Activated T-cell treated with anti-CD3 and anti-CD28 coated beads, Interleukin-2, amount 50 U/mL, for 72 hours (primary cell): ENCODE data around the gene CENPA. TPM values are rescaled to one million over a fixed set of nuclear protein-coding genes. Genes with fewer than 3 reads are reported as not detected.

ENCODE experiments used
- ATAC-seq, 2 donors: fragments of 150-1000 bp; cut with Tn5 transposase; replicated peaks in 1 of 2; 2 replicates each; pipeline ENCODE4 v1.10.0; 2021; ENCODE audit warnings: moderate library complexity in 2 of 2, mild to moderate bottlenecking in 1 of 2
- DNase-seq, 2 donors: peaks; one replicate each; pipeline ENCODE4 v3.0.0; 2021 to 2022; ENCODE audit warnings: mixed read lengths in 1 of 2
- H3K27ac Mint-ChIP-seq: one replicate; pipeline ENCODE4 v1.8.0; 2022; ENCODE audit warnings: mild to moderate bottlenecking, moderate library complexity, mixed read lengths
- H3K27me3 Mint-ChIP-seq: one replicate; pipeline ENCODE4 v1.8.0; 2022; ENCODE audit warnings: low read depth, mixed read lengths
- H3K36me3 Mint-ChIP-seq, 2 donors: one replicate each; pipeline ENCODE4 v1.8.0; 2022; ENCODE audit warnings: mixed read lengths in 2 of 2, mild to moderate bottlenecking in 1 of 2; ENCODE audit not compliant: insufficient read depth in 2 of 2
- H3K4me1 Mint-ChIP-seq: one replicate; pipeline ENCODE4 v1.8.0; 2022; ENCODE audit warnings: low read depth, mixed read lengths
- H3K4me3 Mint-ChIP-seq, 2 donors: one replicate each; pipeline ENCODE4 v1.8.0; 2022; ENCODE audit warnings: mild to moderate bottlenecking in 2 of 2, mixed read lengths in 2 of 2, moderate library complexity in 2 of 2
- H3K9me3 Mint-ChIP-seq, 2 donors: one replicate each; pipeline ENCODE4 v1.8.0; 2022; ENCODE audit warnings: mixed read lengths in 2 of 2
- total RNA-seq, 2 donors: library from RNA; stranded (reverse); gene quantifications; one replicate each; pipeline ENCODE4 v1.2.3, GENCODE V29; 2022

The CENPA gene
- total RNA-seq, 2 donors from 2014 or later = 40.9 to 43.2 TPM

DNA sequence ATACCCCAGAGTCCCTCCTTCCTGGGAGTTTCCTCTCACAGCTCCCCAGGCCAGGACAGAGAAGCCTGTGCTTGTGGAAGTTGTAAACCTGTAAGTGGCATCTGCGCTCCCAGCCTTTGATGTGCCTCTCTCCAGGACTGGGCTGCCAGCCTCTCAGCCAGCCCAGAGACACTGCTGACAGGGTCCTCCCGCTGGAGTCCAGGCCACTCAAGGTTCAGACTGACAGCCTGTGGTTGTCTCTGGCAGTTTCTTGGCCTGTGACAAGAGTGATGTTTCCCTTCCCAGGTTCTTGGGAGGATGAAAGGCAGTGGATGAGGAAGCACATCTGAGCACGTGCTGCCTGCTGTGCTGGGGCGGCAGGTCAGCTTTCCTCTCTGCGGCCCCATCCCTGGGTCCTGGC is 18.7 kb upstream of the CENPA start:
- peaks cover 68% of the 10 kb centered on the region for H3K4me1 Mint-ChIP-seq
- H3K4me3 Mint-ChIP-seq = no peak overlapping the region
- H3K9me3 Mint-ChIP-seq = no peaks in the 10 kb centered on the region
- no peak overlapping the region for H3K27ac Mint-ChIP-seq
- H3K27me3 Mint-ChIP-seq = no peaks in the 10 kb centered on the region
- no peaks in the 10 kb centered on the region for H3K36me3 Mint-ChIP-seq
- DNase-seq = no peak
- no peak for ATAC-seq

DNA sequence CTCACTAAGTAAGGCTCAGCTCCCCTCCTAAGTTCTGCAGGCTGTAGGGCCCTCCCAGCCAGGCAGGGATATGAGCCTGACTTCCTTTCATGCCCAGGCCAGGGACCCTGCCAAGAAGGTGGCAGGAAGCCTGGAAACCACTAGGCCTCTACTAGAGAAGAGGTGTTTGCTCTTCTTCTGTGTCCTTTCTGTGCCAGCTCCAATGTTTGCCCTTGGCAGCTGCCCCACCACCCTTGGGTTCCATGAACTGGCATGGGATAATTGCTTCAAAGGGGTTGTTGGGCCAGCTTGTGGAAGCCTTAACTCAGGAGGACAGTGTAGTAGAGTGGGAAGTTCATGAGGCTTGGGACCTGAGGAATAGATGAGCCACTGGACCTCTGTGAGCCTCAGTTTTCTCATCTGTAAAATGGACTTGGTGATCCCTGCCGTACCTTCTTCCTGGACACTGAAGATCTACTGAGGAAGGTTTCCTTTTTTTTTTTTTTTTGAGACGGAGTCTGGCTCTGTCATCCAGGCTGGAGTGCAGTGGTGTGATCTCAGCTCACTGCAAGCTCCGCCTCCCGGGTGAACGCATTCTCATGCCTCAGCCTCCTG is 17.9 kb upstream of the CENPA start:
- no peak overlapping the region for H3K4me3 Mint-ChIP-seq
- peaks cover 77% of the 10 kb centered on the region for H3K4me1 Mint-ChIP-seq
- no peak for ATAC-seq
- no peaks in the 10 kb centered on the region for H3K9me3 Mint-ChIP-seq
- H3K27me3 Mint-ChIP-seq = no peaks in the 10 kb centered on the region
- peak overlapping the region; percentile 21 for H3K27ac Mint-ChIP-seq
- no peaks in the 10 kb centered on the region for H3K36me3 Mint-ChIP-seq
- no peak for DNase-seq

DNA sequence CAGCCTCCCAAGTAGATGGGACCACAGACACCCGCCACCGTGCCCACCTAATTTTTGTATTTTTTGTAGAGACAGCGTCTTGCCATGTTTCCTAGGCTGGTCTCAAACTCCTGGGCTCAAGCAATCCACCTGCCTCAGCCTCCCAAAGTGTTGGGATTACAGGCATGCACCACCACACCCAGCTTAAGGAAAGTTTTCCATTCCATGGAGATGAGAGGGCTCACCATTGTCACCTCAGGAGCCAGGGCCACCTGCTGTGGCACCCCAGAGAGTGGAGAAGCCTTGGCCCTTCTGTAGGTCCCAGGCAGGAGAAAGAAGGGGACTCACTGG is 17.1 kb upstream of the CENPA start:
- H3K36me3 Mint-ChIP-seq = no peaks in the 10 kb centered on the region
- H3K4me3 Mint-ChIP-seq = no peak overlapping the region
- DNase-seq (no peak), ATAC-seq (no peak)
- no peak overlapping the region for H3K27ac Mint-ChIP-seq
- H3K4me1 Mint-ChIP-seq = peaks cover 72% of the 10 kb centered on the region
- H3K9me3 Mint-ChIP-seq = no peaks in the 10 kb centered on the region
- H3K27me3 Mint-ChIP-seq = no peaks in the 10 kb centered on the region

DNA sequence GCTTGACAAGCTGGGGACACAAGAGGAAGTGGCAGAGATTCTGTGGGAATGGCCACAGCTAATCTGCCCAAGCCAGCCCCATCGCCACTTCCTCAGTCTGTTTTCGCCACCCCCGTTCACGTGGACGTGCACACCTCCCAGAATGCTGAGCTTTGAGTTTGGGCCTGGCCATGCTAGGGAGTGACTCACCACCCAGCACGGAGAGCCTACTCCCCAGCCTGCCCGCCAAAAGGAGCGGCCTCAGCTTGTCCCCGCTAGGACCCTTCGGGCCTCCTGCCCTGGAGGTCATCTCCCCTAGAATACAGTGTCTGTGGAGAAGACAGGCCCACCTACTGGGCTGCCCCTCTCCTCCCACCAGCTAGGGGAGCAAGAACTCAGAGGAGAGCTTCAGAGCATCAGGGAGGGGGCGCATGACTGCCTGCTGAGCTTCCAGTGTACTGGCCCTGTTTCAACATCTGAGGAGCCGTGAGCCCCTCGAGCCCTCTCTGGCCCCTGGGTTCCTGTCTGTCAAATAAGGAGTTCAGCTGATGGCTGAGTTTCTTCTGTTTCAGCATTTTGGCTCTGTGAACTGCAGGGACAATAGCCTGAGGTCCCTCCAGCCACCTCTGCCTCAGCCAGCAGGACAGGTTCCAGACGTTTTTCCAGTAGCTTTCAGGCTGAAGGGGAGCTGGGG is 16.6 kb upstream of the CENPA start:
- H3K27ac Mint-ChIP-seq = no peak overlapping the region
- H3K27me3 Mint-ChIP-seq = no peaks in the 10 kb centered on the region
- peak in 1 of 2 donors; percentile 58 for ATAC-seq
- DNase-seq = peak in 1 of 2 donors; percentile 50
- peak overlapping the region in 1 of 2 donors; percentile 56 for H3K4me3 Mint-ChIP-seq
- H3K9me3 Mint-ChIP-seq = no peaks in the 10 kb centered on the region
- H3K4me1 Mint-ChIP-seq = peaks cover 71% of the 10 kb centered on the region
- H3K36me3 Mint-ChIP-seq = no peaks in the 10 kb centered on the region

DNA sequence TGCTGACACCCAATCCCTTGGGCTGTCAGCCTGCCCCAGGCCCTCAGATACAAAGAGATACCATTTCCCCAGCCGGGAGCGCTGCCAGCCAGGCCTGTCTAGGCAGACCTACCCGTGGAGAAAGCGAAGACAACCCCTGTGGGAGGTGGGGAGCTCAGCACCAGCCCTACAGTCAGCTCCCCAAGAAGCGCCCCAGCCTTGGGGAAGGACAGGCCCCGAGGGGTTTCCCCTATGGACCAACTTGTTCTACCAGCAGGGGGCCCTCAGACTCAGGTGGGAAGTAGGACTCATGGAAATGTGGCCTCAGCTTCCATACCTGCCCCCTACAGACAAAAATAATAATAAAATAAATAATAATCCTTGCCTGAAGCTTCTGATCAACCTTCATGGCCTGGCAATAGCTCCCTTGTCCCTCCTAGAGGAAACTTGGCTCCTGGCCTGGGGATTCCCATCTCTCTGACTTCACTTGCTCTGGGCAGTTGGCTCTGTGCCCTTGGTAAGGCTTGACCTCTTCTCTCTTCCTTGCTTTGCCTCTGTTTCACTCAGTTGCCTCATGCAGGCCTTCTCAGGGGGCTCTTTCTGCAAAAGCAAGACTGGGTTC is 14.8 kb upstream of the CENPA start:
- no peaks in the 10 kb centered on the region for H3K36me3 Mint-ChIP-seq
- peak; percentile 21 to 39 for ATAC-seq
- H3K4me3 Mint-ChIP-seq = no peak overlapping the region
- no peaks in the 10 kb centered on the region for H3K9me3 Mint-ChIP-seq
- peak; percentile 25 to 41 for DNase-seq
- peaks cover 55% of the 10 kb centered on the region for H3K4me1 Mint-ChIP-seq
- no peaks in the 10 kb centered on the region for H3K27me3 Mint-ChIP-seq
- H3K27ac Mint-ChIP-seq = no peak overlapping the region

DNA sequence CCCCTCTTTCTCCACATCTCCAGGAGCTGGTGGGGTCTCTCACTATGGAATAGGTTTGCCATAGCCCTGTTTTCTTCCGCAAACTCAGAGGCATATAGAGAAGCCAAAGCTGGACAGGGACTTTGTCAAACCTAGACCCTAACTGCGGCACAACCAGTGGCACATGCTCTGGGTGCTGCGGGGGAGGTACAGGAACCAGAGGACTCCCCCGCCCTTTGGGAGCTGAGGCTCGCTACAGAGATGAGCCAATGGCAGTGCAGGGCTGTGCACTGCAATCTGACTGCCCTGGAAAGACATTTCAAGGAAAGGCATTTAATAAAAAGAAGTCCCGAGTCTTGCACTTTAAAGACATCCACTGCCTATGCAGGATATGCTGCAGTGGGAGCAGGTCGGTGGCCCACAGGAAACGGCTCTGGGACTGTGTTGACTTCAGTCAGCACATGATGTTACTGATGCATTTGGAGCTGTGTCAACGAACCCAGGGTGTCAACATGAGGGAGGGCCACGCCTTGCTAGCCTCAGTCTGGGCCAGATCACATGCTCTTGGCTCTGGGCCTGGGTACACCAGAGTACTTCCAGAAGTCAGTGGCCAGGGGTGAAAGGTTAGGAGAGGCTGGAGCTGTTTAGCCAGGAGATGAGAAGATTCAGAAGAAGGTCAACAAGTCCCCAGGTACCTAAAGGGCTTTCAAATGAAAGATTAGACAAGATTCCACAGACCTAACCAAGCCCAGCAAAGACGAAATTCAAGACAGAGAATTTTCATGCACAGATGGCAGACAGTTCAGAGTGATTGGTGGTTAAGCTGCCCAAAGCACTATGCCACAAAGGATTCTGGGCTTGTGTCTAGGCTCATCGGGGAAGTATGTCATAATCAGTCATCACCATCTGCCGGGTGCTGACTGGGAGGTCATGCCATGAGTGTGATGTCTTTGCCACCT is 13.5 kb upstream of the CENPA start:
- H3K9me3 Mint-ChIP-seq = no peaks in the 10 kb centered on the region
- peaks cover 0 to 6% of the 10 kb centered on the region in 2 donors for H3K36me3 Mint-ChIP-seq
- DNase-seq = peak in 1 of 2 donors; percentile 27
- ATAC-seq = peak; percentile 68 to 70
- peaks cover 49% of the 10 kb centered on the region for H3K4me1 Mint-ChIP-seq
- H3K27ac Mint-ChIP-seq = peak overlapping the region; percentile 53
- H3K4me3 Mint-ChIP-seq = peak overlapping the region; percentile 19 to 30
- no peaks in the 10 kb centered on the region for H3K27me3 Mint-ChIP-seq

DNA sequence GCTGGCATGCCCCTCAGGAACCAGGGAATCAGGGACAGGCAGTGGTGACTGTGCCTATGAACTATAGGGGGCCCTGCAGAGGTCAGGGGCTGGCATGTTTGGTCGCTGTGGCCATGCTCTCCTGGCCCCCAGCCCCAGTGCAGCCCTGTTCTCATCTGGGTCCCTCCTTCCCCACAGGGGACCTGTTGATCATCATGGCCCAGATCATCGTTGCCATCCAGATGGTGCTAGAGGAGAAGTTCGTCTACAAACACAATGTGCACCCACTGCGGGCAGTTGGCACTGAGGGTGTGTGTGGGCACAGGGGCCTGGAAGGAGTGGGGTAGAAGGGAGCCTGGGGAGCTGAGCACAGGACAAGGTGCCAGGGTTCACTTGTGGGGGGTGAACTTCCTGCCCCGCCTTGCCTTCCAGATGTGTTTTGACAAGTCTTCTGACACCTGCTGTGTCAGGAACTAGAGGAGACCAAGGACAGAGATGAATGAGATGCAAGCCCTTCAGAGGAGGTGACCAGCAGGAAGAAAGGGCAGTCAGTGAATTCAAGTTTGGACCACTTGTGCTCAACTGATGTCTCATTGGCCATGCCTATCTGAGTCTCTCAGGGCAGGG is 9.6 kb upstream of the CENPA start:
- DNase-seq (no peak), ATAC-seq (no peak)
- Mint-ChIP-seq H3K4me1 (peaks cover 40% of the 10 kb centered on the region), H3K4me3 (no peak overlapping the region), H3K9me3 (no peaks in the 10 kb centered on the region), H3K27ac (peak overlapping the region; percentile 21), H3K27me3 (no peaks in the 10 kb centered on the region), H3K36me3 (peaks cover 6% of the 10 kb centered on the region in 2 donors)

DNA sequence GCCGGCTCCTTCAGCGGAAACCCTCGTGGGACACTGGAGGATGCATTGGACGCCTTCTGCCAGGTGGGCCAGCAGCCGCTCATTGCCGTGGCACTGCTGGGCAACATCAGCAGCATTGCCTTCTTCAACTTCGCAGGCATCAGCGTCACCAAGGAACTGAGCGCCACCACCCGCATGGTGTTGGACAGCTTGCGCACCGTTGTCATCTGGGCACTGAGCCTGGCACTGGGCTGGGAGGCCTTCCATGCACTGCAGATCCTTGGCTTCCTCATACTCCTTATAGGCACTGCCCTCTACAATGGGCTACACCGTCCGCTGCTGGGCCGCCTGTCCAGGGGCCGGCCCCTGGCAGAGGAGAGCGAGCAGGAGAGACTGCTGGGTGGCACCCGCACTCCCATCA is 7.8 kb upstream of the CENPA start:
- peaks cover 6% of the 10 kb centered on the region in 2 donors for H3K36me3 Mint-ChIP-seq
- H3K4me1 Mint-ChIP-seq = peaks cover 22% of the 10 kb centered on the region
- DNase-seq (no peak), ATAC-seq (peak in 1 of 2 donors; percentile 5)
- H3K9me3 Mint-ChIP-seq = no peaks in the 10 kb centered on the region
- peak overlapping the region; percentile 47 for H3K27ac Mint-ChIP-seq
- H3K27me3 Mint-ChIP-seq = no peaks in the 10 kb centered on the region
- H3K4me3 Mint-ChIP-seq = no peak overlapping the region

DNA sequence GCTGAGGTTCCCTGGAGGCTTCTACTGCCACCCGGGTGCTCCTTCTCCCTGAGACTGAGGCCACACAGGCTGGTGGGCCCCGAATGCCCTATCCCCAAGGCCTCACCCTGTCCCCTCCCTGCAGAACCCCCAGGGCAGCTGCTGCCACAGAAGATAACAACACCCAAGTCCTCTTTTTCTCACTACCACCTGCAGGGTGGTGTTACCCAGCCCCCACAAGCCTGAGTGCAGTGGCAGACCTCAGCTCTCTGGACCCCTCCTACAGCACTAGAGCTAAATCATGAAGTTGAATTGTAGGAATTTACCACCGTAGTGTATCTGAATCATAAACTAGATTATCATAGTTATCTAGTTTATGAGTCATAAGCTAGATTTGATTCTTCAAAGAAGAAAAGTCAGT is 7.3 kb upstream of the CENPA start:
- Mint-ChIP-seq H3K4me1 (peaks cover 21% of the 10 kb centered on the region), H3K27me3 (no peaks in the 10 kb centered on the region), H3K36me3 (peaks cover 6% of the 10 kb centered on the region in 2 donors), H3K9me3 (no peaks in the 10 kb centered on the region), H3K27ac (peak overlapping the region; percentile 47), H3K4me3 (peak overlapping the region in 1 of 2 donors; percentile 15)
- ATAC-seq (peak; percentile 86 to 92), DNase-seq (peak in 1 of 2 donors; percentile 45)

DNA sequence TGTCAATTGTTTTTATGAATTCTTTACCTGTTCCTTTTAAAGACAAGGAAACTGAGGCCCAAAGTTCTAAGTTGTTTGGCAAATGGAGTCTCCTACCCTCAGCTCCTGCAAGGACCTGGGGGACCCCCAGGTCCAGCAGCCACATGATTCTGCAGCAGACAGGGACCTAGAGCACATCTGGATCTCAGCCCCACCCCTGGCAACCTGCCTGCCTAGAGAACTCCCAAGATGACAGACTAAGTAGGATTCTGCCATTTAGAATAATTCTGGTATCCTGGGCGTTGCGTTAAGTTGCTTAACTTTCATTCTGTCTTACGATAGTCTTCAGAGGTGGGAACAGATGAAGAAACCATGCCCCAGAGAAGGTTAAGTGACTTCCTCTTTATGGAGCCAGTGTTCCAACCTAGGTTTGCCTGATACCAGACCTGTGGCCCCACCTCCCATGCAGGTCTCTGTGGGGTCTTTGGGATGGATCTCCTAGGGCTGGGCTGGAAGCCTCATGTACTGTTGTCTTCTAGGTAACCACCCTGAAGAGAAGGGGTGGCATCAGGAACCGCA is 5.6 kb upstream of the CENPA start:
- no peak overlapping the region for H3K4me3 Mint-ChIP-seq
- H3K9me3 Mint-ChIP-seq = no peaks in the 10 kb centered on the region
- ATAC-seq (no peak), DNase-seq (no peak)
- no peaks in the 10 kb centered on the region for H3K27me3 Mint-ChIP-seq
- peaks cover 25% of the 10 kb centered on the region for H3K4me1 Mint-ChIP-seq
- peaks cover 6 to 8% of the 10 kb centered on the region in 2 donors for H3K36me3 Mint-ChIP-seq
- H3K27ac Mint-ChIP-seq = no peak overlapping the region

DNA sequence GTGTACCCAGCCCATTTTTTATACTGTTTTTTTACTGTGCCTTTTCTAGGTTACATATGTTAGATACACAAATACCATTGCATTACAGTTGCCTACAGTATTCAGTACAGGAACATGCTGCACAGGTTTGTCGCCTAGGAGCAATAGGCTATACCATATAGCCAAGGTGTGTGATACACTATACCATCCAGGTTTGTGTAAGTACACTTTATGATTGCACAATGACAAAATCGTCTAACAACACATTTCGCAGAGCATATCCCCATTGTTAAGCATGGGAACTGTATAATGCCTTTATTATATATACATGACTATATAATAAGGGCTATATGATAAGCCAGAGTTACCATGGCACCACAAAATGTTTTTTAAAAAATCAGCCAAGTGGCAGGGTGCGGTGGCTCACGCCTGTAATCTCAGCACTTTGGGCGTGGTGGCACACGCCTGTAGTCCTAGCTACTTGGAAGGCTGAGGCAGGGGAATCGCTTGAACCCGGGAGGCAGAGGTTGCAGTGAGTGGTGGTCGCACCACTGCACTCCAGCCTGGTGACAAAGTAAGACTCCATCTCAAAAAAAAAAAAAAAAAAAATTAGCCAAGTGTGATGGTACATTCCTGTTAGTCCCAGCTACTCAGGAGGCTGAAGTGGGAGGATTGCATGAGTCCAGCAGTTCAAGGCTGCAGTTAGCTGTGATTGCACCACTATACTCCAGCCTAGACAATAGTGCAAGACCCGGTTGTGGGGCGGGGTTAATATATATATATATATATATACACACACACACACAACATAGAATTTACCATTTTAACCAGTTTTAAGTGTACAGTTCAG is 2.8 kb upstream of the CENPA start:
- no peak for ATAC-seq
- H3K9me3 Mint-ChIP-seq = no peaks in the 10 kb centered on the region
- DNase-seq = no peak
- H3K4me3 Mint-ChIP-seq = no peak overlapping the region
- peaks cover under 1% of the 10 kb centered on the region for H3K27me3 Mint-ChIP-seq
- peaks cover 31% of the 10 kb centered on the region for H3K4me1 Mint-ChIP-seq
- no peak overlapping the region for H3K27ac Mint-ChIP-seq
- H3K36me3 Mint-ChIP-seq = peaks cover 1 to 17% of the 10 kb centered on the region in 2 donors
